Calu3 (cell line): ENCODE data around the gene DCDC2C. TPM values are rescaled to one million over a fixed set of nuclear protein-coding genes. Genes with fewer than 3 reads are reported as not detected.

ENCODE experiments used
- BruUV-seq: library from RNA; stranded (reverse); fragments of 400-500 nt; replicated peaks from 2 replicates; lab custom pipeline; 2021; lab: Mats Ljungman, UMichigan
- CTCF ChIA-PET: fragments of 300-600 bp; sonication (Branson Sonifier 250); formaldehyde crosslinking; loops from one replicate; lab custom pipeline; 2022; ENCODE audit warnings: antibody characterized with exemption; lab: Charles Lee
- DNase-seq: peaks from one replicate; pipeline ENCODE4 v3.0.0; 2022
- H3K27ac Mint-ChIP-seq: one replicate; pipeline ENCODE4 v1.8.0; 2022; ENCODE audit warnings: mixed read lengths; ENCODE audit not compliant: unreplicated experiment
- H3K27me3 Mint-ChIP-seq: one replicate; pipeline ENCODE4 v1.8.0; 2022; ENCODE audit warnings: mixed read lengths; ENCODE audit not compliant: unreplicated experiment
- H3K36me3 Mint-ChIP-seq: one replicate; pipeline ENCODE4 v1.8.0; 2022; ENCODE audit warnings: mild to moderate bottlenecking, moderate library complexity, mixed read lengths; ENCODE audit not compliant: insufficient read depth, unreplicated experiment
- H3K4me1 Mint-ChIP-seq: one replicate; pipeline ENCODE4 v1.8.0; 2022; ENCODE audit warnings: mild to moderate bottlenecking, low read depth, mixed read lengths; ENCODE audit not compliant: unreplicated experiment
- H3K4me3 Mint-ChIP-seq: one replicate; pipeline ENCODE4 v1.8.0; 2022; ENCODE audit warnings: mild to moderate bottlenecking, low read depth, moderate library complexity, mixed read lengths; ENCODE audit not compliant: unreplicated experiment
- H3K9me3 Mint-ChIP-seq: one replicate; pipeline ENCODE4 v1.8.0; 2022; ENCODE audit warnings: low read depth, mixed read lengths; ENCODE audit not compliant: unreplicated experiment
- CTCF ChIP-seq: fragments of 200-600 bp; IDR thresholded peaks from one replicate; pipeline ENCODE4 v1.8.0; 2022; ENCODE audit warnings: antibody characterized with exemption; ENCODE audit not compliant: unreplicated experiment
- intact Hi-C: fragments of 100-400 bp; cut with micrococcal nuclease; formaldehyde crosslinking; loops from one replicate; pipeline ENCODE4 v1.10.0; 2022; ENCODE audit not compliant: unreplicated experiment
- total RNA-seq: library from RNA; stranded (reverse); gene quantifications from 2 replicates; pipeline ENCODE4 v1.2.3, GENCODE V29; 2022

Gene DCDC2C
- total RNA-seq, 1 experiment from 2014 or later = not detected

DNA sequence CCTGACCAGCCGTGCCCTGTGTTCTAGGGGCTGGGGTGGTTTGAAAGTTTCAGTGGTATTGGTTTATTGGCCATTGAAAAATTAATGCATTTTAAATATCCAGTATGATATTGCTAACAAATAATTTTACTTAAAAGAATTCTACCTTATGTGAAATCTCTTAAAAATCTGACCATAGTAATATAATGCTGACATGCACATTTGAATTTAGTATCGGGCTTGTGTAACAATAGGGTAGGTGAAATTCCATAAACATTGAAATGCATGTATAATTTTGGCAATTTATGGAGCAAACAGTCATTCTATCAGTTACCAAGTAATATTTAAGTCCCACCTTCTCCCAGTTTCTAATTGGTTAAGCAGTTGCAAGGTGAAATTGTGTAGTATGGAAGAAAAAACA lies 170.5 kb downstream of the DCDC2C start:
- CTCF ChIA-PET = no interaction called here
- H3K36me3 Mint-ChIP-seq = no peaks in the 10 kb centered on the region
- H3K4me3 Mint-ChIP-seq = no peak overlapping the region
- TF ChIP-seq CTCF = no peak
- no TSS peak for BruUV-seq
- H3K27ac Mint-ChIP-seq = no peak overlapping the region
- H3K9me3 Mint-ChIP-seq = peaks cover 2% of the 10 kb centered on the region
- H3K4me1 Mint-ChIP-seq = no peaks in the 10 kb centered on the region
- intact Hi-C loops = no loop called here
- H3K27me3 Mint-ChIP-seq = no peaks in the 10 kb centered on the region
- no peak for DNase-seq

DNA sequence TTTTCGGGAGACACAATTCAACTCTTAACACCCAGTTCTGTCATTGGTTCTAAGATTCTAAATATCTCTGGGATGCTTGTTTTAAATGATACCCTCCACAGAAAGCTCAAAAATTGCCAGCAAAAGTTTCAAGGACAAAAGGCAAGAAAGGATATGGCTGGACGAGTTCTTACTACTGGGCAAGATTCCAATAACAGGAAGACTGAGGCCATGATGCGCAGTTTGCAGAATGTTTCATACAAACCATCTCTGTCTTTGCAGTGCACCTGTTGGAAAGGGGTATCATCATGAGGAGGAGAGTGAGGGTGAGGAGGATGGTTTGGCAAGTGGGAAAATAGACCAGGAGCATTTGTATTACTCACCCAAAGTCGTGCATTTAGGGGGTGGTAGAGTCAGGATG lies 172.8 kb downstream of the DCDC2C start:
- no peaks in the 10 kb centered on the region for H3K36me3 Mint-ChIP-seq
- no peak overlapping the region for H3K27ac Mint-ChIP-seq
- H3K4me1 Mint-ChIP-seq = no peaks in the 10 kb centered on the region
- intact Hi-C loops = no loop called here
- CTCF ChIA-PET = no interaction called here
- H3K4me3 Mint-ChIP-seq = no peak overlapping the region
- no peak for TF ChIP-seq CTCF
- DNase-seq = no peak
- no TSS peak for BruUV-seq
- peaks cover 6% of the 10 kb centered on the region for H3K9me3 Mint-ChIP-seq
- H3K27me3 Mint-ChIP-seq = no peaks in the 10 kb centered on the region

DNA sequence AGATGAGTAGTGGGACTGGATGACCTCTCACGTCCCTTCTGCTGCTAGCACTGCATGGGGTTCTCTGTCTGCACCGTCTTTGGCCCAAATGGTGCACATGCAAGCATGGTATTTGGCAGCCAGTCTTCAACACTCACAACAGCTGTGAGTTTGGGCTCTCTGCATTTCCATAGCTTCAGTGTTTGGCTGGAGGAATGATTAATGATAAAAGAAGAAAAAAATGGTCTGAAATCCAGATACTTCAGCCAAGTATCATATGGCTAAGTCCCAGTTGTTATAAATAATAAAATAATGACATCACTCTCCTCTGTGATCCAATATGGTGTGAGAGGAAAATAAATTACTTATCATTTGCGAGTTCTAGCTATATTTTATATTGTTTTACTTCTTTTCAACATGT lies 173.3 kb downstream of the DCDC2C start:
- Mint-ChIP-seq H3K27ac (no peak overlapping the region), H3K27me3 (no peaks in the 10 kb centered on the region), H3K4me3 (no peak overlapping the region), H3K36me3 (no peaks in the 10 kb centered on the region), H3K9me3 (peaks cover 8% of the 10 kb centered on the region), H3K4me1 (no peaks in the 10 kb centered on the region)
- TF ChIP-seq CTCF = no peak
- no TSS peak for BruUV-seq
- intact Hi-C loops = no loop called here
- CTCF ChIA-PET = no interaction called here
- no peak for DNase-seq

DNA sequence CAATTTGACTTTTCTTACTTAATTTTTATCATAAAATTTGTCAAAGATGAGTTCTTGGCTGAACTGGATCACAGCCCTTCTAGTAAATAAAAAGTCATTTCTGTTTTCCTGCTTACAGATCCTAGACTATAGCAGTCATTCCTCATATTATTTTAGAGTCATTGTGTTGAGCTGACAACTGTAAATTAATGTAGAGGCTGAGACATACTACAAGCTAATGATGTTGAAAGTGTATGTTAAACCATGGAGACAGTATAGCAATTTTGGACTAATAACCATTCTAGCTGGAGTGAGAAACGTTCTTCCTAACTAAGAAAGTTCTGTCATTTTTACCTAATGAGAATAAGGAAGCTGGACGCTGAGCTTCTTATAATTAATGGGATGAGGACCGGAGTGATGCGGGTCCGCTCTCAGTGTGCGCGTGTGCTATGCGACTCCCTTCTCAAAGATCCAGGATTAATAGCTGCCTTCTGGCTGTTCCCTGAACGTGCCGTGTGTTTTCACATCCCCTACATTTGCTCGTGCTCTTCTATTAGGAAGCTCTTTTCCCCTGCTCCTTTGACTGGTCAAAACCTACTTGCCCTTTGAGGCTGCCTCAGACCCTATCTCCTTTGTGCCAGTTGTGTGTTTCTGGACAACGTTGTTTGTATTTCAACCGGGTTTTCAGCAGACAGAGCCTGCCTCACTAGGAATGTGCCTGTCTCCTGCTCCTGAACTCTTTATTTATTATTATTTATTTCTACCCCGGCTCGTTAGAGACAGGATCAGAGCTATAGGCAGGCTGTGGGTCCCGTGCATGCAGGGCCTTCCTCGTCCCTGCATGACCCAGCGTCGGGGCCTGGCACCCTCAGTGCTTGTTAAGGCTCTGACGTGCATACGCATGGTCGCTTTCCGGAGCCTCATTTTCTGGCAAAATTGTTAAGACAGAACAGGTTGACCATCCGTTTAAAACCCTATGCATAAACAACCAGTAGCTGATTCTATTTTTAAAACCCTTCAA lies 182.6 kb downstream of the DCDC2C start:
- Mint-ChIP-seq H3K9me3 (peaks cover 7% of the 10 kb centered on the region), H3K4me1 (no peaks in the 10 kb centered on the region), H3K27me3 (no peaks in the 10 kb centered on the region), H3K4me3 (no peak overlapping the region), H3K36me3 (no peaks in the 10 kb centered on the region), H3K27ac (no peak overlapping the region)
- no peak for DNase-seq
- CTCF ChIA-PET = no interaction called here
- intact Hi-C loops = no loop called here
- no TSS peak for BruUV-seq
- no peak for TF ChIP-seq CTCF
